WERI-Rb-1 (cell line): ENCODE measurements around the gene CUL3.

Source experiments
- DNase-seq: peaks from one replicate; pipeline ENCODE4 v3.0.0-alpha.2; 2020
- H3K27ac ChIP-seq: fragments of 250-450 bp; sonication (Bioruptor Pico); 2 replicates; pipeline ENCODE4 v1.5.1; 2020; ENCODE audit warnings: mild to moderate bottlenecking, moderate library complexity
- H3K27me3 ChIP-seq: fragments of 250-450 bp; sonication (Bioruptor Pico); 2 replicates; pipeline ENCODE4 v1.5.1; 2021; ENCODE audit warnings: mild to moderate bottlenecking, low read depth, moderate library complexity; ENCODE audit not compliant: insufficient read depth, severe bottlenecking
- H3K36me3 ChIP-seq: fragments of 250-450 bp; sonication (Bioruptor Pico); 2 replicates; pipeline ENCODE4 v1.5.1; 2020; ENCODE audit warnings: mild to moderate bottlenecking, moderate library complexity
- H3K4me3 ChIP-seq: 2 replicates; pipeline ENCODE4 v1.5.1; 2011; ENCODE audit warnings: low read depth, mild to moderate bottlenecking, control low read depth, low read length
- H3K9me3 ChIP-seq: fragments of 250-450 bp; sonication (Bioruptor Pico); 2 replicates; pipeline ENCODE4 v1.5.1; 2021; ENCODE audit warnings: mild to moderate bottlenecking, moderate library complexity; ENCODE audit not compliant: severe bottlenecking
- CTCF ChIP-seq: IDR thresholded peaks from 2 replicates; pipeline ENCODE4 v1.5.1; 2011; ENCODE audit warnings: low read depth, mild to moderate bottlenecking, control low read depth, inconsistent platforms, low read length

Gene CUL3

GRCh38 chr2:224569654-224570053, 15.5 kb downstream of the CUL3 start:
- Histone ChIP-seq H3K4me3 (no peak overlapping the region), H3K27me3 (no peaks in the 10 kb centered on the region), H3K36me3 (peaks cover 18% of the 10 kb centered on the region), H3K9me3 (no peaks in the 10 kb centered on the region), H3K27ac (no peak overlapping the region)
- TF ChIP-seq CTCF, result no peak
- DNase-seq, result no peak

GRCh38 chr2:224565452-224566035, 19.6 kb downstream of the CUL3 start:
- H3K9me3 ChIP-seq, result no peaks in the 10 kb centered on the region
- peaks cover 18% of the 10 kb centered on the region for H3K36me3 ChIP-seq
- no peaks in the 10 kb centered on the region for H3K27me3 ChIP-seq
- no peak overlapping the region for H3K27ac ChIP-seq
- DNase-seq, result no peak
- no peak for TF ChIP-seq CTCF
- H3K4me3 ChIP-seq, result no peak overlapping the region

- no peak for DNase-seq
- no peak overlapping the region for H3K27ac ChIP-seq
- peaks cover 18% of the 10 kb centered on the region for H3K36me3 ChIP-seq
- no peak for TF ChIP-seq CTCF
- no peaks in the 10 kb centered on the region for H3K27me3 ChIP-seq
- H3K4me3 ChIP-seq, result no peak overlapping the region
- H3K9me3 ChIP-seq, result no peaks in the 10 kb centered on the region
Measured at GRCh38 chr2:224563537-224563936, 21.6 kb downstream of the CUL3 start.

GRCh38 chr2:224562831-224563230, 22.3 kb downstream of the CUL3 start:
- no peak overlapping the region for H3K27ac ChIP-seq
- peaks cover 18% of the 10 kb centered on the region for H3K36me3 ChIP-seq
- TF ChIP-seq CTCF, result no peak
- no peaks in the 10 kb centered on the region for H3K27me3 ChIP-seq
- DNase-seq, result no peak
- H3K4me3 ChIP-seq, result no peak overlapping the region
- no peaks in the 10 kb centered on the region for H3K9me3 ChIP-seq

GRCh38 chr2:224561234-224562005, 23.7 kb downstream of the CUL3 start:
- Histone ChIP-seq H3K27me3 (no peaks in the 10 kb centered on the region), H3K36me3 (peaks cover 8% of the 10 kb centered on the region), H3K9me3 (no peaks in the 10 kb centered on the region), H3K4me3 (no peak overlapping the region), H3K27ac (no peak overlapping the region)
- no peak for TF ChIP-seq CTCF
- no peak for DNase-seq
